Fibroblast of skin of scalp (primary cell): ENCODE results near the gene PUM2.

ENCODE experiments used
- DNase-seq: peaks from one replicate; pipeline ENCODE4 v3.0.0-alpha.2; 2013

Gene PUM2

GRCh38 chr2:20216130-20217025, 134.3 kb downstream of the PUM2 start:
- DNase-seq: no peak

DNA sequence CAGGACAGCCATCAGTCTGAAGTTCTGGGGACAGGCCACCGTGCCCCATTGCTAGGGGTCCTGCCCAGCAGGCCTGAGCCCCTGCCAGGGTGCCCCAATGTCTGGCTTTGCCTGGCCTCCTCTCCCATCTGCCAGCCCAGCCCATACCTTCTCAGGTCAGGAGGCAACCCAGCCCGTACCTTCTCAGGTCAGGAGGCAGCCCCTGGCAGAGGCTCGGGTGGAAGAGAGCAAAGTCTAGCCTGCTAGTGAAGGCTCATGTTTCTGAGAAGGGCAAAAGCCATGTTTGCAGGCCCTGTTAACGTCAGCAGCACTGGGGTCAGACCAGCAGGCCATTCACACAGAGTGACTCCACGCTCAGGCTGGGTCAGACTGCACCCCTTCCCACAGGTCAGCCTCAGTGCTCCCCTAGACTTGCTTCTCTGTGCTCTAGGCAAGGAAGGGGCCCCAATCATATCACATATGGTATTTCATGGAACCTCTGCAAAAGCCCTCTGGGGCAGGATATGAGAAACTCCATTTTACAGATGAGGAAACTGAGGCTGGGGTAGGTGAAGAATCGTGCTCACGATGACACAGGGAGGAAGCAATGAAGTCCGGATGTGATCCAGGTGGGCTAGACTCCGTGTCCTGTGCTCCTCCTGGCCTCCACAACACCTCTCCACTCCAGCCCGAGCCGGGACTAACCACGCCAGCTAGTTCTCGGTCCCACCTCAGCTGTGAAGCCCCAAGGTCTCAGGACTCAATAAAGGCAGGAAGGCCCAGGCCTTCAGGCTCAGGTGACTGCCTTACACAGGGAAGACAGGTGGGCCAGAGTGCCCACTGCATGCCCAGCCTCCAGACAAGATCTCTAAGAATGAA, 135.2 kb downstream of the PUM2 start:
- DNase-seq: no peak

- DNase-seq: no peak
Observed at GRCh38 chr2:20214566-20215182, 136.0 kb downstream of the PUM2 start.

GRCh38 chr2:20213651-20214565, 136.7 kb downstream of the PUM2 start:
- no peak for DNase-seq

DNA sequence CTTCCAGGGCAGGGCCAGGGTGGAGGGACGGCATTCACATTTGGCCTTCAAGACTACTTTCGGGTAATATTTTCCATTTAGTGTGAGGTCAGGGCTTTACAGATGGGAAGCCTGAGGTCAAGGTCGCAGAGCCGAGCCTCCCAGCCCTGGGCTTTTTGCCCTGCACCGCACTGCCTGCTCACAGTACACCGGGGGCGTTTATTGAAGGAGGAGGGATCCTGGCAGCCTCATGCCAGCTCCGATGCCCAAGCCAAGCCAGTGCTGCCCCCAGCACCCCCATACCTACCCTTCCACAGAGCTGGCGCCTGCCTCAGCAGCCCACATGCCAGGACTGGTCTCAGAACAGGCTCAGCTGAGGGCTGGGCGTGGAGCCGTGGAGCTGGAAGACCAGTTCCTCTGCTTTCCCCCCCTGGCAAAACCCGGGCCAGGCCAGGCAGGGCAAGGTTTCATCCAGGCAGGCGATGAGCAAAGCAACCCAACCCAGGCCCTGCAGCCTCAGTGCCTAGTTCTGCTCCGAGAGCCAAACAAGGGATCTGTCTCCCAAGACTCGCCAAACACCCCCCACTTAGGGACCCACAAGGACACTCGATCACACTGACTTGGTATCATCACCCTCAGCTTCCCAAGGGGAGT, 137.7 kb downstream of the PUM2 start:
- no peak for DNase-seq

GRCh38 chr2:20212459-20212870, 138.2 kb downstream of the PUM2 start:
- peak; percentile 75 for DNase-seq

GRCh38 chr2:20211860-20212458, 138.7 kb downstream of the PUM2 start:
- DNase-seq: no peak

GRCh38 chr2:20211420-20211819, 139.2 kb downstream of the PUM2 start:
- DNase-seq: no peak

DNA sequence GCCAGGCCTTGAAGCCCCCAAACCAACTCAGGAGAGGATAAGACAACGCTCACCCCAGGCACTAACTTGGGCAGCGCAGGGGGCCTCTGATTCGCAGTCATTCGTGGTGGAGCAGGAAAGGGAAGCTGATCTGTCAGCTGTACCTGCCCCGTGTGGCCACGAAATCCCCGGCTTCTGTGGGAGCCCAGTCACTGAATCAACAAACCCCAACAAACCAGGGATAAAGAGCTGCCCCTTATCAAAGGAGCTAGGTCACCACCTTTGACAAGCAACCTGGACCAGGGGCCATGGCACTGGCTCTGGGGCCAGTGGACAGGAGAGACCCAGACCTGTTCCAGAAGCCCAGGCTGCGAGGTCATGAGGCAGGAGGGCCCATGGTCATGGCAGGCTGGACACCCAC, 140.2 kb downstream of the PUM2 start:
- DNase-seq: no peak

- DNase-seq: no peak
Observed at GRCh38 chr2:20209373-20210109, 141.1 kb downstream of the PUM2 start.

GRCh38 chr2:20208476-20208859, 142.2 kb downstream of the PUM2 start:
- DNase-seq: no peak

DNA sequence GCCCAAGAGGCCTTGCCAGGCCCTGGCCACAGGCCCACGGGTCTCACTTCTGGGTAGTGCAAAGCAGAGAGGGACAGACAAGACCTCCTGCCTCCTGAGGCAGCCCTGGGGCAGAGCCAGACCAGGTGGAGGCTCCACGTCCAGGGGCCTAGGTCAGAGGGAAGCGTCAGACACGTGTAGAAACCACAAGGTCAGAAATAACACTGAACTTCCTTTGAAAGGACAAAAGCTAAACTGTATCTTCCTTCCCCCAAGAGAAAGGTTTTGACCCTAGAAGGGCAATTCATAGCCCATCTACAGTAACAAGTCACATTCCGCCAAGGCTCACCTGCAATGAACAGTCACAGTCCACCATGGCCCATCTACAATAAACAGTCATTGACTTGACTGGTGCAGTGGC, 143.6 kb downstream of the PUM2 start:
- no peak for DNase-seq

DNA sequence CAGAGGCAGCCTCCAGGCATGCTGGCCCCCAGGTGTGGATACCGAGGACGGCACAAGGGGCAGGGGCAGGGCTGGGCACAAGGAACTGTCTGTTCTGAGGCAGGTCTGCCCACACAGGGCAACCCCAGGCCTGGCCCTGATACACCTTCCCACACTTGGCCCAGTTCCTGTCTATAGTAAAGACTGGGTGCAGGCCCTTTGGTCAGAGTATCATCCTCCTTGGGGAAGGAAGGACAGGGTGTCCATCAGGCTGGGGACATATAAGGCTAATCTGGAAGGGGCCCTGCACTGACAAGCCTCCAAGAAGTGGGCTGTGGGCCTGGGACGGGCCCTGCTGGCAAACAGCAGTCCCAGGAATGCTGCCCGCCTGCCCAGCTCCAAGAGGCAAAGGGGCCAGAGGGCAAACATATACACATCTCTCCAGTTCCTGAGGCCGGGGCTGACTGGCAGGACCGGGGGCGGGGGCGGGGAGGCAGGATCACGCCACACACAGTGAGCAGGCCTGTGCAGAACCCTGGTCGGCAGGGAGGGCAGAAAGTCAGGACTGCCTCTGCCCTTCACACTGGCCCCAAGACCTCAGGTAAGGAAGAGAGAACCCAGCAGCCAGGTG, 144.6 kb downstream of the PUM2 start:
- no peak for DNase-seq

DNA sequence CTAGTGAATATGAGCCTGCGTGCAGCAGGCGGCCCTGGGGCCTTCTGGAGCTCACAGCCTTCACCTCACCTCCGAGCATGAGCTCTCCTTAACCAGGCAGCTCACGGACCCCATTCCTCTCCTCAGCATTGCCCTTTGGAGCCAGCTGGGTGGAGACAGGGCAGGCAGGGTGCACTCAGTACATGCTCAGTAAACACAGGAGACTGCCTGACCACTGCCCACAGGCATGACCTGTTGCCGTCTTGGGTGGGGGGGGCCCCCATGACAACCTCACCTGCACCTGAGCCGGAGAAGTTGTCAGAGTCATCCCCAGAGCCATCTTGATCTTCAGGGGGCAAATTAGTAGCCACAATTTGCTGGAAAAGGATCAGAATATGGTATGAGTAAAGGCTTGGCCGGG, 145.6 kb downstream of the PUM2 start:
- DNase-seq: no peak

GRCh38 chr2:20203521-20204225, 147.0 kb downstream of the PUM2 start:
- no peak for DNase-seq

DNA sequence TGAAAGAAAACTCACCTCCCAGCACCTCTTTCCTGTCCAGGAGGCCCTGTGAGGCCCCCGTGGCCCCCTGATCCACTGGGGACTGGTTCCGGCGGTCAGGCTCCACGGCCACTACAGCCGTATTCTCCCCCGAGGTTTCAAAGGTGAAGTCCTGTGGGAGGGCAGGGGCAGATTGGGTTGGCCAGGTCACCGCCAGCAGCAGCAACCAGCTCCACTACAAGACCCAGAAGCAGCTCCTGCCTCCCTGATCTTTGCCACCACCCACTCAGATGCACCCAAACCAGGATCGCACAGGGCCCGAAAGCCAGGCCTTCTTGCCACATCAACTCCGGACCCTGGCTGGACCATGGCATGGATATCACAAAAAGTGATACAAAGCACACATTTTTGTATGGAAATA, 147.6 kb downstream of the PUM2 start:
- no peak for DNase-seq

DNA sequence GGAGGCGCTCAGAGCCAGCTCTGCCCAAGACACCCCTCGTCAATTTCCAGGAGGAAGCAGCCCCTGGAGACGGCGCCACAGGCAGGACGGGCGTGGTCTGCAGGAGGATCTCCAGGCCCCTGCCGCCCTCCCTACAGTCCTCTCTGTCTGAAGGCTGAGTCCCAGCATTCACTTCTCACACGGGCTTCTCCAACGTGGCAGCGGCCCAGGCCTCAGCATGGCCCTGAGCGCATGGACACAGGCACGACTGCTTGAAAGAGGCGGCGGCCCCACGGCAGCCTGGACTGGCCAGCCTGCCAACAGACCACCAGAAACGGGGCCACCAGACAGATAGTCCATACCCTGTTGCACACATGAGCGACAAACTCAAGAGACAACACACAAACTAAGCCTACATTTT, 149.0 kb downstream of the PUM2 start:
- no peak for DNase-seq

GRCh38 chr2:20200697-20201555, 149.7 kb downstream of the PUM2 start:
- DNase-seq: no peak
